SKM-1 treated with dmso at 0.1 percent for 144 hours (cell line): Measurements from ENCODE around the gene PABPC1L.

Experiments used
- DNase-seq: peaks from one replicate; lab custom pipeline; 2025; ENCODE audit not compliant: unreplicated experiment; lab: John Stamatoyannopoulos, UW

PABPC1L gene

DNA sequence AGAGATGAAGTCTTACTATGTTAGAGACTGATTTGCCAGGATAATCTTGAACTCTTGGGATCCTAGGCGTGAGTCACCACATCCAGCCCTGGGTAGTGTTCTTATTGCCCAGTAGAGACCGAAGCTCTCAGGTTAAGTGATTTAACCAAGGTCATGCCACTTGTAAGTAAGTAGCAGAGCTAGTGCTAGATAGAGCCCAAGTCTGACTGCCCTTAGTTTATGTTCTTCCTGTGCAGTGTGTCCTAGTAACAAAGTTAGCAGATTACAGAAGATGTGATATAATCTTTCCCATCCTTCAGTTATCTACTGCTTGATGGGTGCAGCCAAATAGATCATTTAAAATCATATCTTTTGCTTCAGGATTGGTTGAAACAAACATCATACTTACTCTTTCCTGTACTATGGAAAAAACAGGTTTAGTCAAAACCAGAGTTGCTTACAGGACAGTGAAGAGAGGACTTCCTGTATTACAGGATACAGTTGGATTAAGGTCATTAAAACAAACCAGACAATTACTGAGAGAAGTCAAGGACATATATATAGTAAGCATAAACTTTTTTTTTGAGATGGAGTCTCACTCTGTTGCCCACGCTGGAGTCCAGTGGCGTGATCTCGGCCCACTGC is 9.5 kb upstream of the PABPC1L start:
- no peak for DNase-seq

DNA sequence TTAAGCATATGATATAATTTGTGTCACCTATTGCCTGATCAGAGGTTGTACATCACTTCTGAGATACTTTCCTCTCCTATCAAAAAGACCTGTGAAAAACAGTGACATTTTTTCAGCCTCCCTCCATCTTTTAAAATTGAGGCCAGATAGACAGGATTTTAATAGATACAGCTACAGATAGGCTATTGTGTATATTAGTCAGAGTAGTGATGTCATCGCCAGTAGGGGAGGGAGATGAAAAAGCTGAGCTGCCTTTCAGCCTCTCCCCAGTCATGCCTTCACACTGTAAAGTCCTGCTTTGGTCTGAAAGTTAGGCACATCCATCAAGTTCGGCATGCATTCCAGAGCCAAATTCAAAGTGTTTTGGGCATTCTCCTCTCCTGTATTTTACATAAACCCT is 7.9 kb upstream of the PABPC1L start:
- no peak for DNase-seq

DNA sequence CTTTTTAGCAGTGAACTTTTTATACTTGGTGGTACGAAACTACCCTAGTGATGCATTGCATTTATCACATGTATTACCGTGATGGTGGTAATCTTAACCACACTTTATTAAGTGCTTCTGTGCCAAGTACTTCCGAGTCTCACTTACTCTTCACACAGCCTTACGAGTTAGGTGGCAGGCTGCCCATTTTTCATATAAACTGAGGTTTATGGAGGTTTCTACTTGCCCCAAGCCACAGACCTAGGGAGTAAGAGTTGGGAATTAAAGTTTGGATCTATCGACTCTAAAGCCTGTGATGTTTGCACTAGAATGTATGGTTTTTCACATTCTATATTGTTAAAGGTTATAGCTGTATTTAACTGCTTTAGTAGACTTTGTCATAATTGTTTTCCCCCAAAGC is 5.5 kb upstream of the PABPC1L start:
- DNase-seq = no peak

DNA sequence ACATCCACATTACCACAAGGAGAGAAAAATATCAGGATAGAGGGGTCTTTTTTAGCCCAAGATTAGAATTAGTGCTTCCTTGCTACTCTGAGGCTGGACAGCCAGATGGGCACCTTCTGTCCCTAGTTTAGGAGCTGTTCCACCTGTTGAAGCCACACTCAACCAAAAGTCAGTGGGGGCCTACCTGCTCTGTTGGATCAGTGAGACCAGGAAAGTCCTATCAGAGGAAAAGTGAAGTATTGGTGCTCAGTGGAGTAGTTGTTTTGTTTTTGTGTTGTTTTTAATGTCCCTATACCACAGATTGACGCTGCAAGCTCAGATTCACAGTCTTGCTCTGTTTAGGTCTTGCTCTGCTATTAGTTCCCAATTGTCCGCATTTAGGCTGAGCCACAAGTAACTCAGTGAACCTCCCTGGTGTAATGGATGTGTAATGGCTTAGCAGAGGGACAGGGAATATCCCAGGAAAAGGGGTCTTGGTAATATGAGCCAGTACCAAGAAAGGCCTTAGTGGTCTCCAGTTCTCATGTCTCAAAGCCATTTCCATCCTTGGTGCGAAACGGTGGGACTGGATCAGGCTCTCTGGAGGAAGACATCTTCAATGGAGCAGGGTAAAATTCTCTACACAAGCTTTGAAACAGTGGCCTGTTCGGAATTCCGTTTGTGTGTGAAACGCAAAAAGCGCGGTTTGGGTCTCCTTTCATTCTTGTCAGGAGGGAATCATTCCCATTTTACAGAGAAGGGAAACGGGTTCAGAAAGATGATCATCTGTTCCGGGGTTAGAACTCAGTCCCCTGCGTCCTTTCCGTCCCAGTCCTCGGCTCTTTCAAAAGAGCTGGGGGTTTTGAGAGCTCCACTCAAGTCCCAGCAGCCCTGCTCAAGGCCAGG is 631 bp upstream of the PABPC1L start:
- DNase-seq = no peak

DNA sequence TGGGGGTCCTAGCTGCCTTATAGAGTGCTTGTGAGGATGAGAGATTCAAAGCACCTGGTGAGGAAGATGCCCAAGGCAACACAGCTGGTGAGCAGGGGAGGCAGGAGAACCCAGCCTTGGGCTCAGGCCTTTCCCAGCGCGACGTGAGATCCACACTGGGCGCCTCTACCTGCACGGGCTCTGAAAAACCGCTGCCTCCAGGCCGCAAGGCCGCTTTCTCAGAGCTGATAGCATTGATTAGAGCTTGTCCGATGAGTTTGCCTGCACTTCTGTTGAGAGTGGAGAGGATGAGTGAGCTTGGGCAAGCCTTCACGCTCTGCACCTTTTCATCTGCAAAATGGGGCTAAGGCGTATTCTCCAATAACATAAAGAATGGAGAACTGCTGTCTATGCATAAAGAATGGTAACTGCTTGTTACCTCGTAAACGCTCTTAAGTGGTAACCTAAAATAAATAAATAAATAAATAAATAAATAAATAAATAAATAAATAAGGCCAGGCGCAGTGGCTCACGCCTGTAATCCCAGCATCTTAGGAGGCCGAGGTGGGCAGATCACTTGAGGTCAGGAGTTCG is 916 bp downstream of the PABPC1L start:
- DNase-seq = no peak

DNA sequence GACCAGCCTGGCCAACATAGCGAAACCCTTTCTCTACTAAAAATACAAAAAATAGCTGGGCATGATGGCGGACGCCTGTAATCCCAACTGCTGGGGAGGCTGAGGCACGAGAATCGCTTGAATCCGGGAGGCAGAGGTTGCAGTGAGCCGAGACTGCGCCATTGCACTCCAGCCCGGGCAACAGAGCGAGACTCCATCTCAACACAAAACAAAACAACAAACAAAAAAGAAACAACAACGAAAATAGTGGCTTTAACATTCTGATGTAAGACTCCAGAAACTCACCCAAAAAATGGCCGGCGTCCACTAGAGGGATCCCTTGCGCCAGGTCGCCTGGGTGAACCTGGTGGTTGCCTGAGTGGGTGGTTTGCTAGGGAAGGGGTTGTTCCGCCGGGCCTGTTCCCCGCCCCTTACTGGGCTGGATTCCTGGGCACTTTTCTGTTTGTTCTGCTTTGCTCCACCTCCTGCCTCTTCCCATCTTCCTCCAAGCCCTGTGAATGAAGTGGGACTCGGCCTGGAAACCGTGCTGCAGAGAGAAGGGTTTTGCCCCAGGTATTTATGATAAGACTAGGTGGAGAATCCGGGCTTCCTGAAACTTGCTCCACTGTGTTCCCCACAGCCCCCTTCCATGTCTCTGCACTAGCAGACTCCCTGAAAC is 1.5 kb downstream of the PABPC1L start:
- peak; percentile 8 for DNase-seq

DNA sequence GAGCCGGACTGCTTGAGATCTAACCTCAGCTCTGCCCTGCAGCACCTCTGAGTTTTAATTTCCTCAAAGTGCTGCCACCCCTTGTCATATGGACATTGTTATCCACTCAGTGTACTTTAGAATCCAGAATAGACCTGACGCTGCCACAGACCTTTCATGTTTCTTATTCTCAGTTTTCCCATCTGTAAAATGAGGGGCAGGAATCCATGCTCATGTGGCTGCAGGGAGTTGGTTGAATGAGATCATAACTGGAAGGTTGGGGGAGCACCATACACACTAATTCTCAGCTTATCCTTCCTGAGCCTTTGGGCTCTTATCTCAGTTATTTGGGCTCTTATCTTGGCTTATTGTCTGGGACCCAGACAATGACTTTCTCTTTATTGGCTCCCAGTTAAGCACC is 2.3 kb downstream of the PABPC1L start:
- no peak for DNase-seq

DNA sequence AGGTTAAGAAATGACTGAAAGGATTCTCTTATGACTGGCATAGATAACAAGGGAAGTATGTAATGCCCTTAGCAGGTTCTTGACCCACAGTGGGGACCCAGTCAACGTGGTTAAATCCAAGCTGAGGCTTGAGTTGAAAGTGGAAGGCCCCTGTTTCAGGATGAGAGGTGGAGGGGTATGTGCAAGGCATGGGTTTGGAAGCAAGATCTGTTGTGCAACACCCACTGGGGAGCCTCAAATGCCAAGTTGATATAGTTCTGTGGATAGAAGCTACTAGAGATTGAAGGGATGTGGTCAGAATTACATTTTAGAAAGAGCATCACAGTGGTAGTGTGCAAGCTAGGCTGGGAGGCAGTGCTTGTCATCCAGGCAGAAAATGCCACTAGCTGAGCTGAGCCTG is 5.1 kb downstream of the PABPC1L start:
- no peak for DNase-seq

DNA sequence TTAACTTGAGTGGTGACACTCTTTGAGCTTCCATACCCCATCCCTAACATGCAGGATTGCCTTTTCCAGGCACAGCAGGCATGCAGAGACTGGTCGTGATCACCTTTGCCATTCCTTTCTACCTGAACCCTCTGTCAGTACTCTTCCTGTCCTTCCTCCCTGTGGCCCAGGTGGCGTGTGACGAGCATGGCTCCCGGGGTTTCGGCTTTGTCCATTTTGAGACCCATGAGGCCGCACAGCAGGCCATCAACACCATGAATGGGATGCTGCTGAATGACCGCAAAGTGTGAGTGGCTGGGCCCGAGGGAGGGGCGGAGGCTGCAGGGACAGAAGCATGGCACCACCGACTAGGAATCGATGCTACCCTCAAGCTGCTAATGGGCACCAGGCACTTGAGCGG is 6.7 kb downstream of the PABPC1L start:
- DNase-seq = no peak

DNA sequence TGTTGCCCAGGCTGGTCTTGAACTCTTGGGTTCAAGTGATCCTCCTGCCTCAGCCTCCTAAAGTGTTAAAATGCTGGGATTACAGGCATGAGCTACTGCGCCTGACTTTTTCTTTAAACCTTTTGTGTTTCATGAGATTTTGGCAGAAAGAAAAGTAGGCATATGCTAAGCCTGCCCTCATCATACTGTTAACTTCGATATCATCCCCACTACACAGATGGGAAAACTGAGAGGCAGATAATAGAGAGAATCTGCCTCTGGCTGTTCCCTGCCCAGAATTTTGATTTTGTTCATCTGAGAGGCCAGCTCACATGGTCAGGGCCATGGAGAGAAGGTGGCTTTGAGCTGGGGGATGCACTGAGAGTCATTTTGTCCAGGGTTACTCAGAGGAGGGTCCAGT is 7.5 kb downstream of the PABPC1L start:
- DNase-seq = no peak

DNA sequence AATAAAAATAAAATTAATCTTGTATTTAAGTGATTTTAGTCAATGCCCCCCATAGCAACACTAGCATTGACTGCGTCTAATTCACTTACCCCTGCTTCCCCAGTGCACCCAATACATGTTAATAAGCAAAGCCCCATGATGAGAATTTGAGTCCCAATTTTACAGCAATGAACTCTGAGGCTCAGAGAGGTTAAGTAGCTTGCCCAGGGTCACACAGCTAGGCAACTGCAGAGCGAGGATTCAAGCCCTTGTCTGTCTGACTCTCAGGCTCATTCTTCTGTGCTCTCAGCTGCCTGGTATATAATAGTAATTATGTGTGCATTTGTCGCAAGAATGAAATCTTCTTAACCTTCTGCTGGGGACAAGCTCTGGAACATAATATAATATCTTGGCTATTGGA is 8.5 kb downstream of the PABPC1L start:
- DNase-seq = no peak

DNA sequence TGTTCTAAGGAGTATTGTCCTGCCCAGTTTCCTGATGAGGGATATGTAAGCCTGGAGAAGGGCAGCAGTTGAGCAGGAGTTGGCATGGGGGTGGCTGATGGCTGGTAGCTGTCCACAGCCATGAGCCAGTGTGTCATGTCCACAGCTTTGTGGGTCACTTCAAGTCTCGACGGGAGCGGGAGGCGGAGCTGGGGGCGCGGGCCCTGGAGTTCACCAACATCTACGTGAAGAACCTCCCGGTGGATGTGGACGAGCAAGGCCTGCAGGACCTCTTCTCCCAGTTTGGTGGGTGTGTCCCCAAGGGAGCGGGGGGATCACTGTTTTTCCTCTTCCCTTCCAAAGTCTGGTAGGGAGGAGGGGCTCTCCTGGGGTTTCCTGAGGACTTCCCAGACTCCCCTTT is 8.9 kb downstream of the PABPC1L start:
- DNase-seq = no peak

DNA sequence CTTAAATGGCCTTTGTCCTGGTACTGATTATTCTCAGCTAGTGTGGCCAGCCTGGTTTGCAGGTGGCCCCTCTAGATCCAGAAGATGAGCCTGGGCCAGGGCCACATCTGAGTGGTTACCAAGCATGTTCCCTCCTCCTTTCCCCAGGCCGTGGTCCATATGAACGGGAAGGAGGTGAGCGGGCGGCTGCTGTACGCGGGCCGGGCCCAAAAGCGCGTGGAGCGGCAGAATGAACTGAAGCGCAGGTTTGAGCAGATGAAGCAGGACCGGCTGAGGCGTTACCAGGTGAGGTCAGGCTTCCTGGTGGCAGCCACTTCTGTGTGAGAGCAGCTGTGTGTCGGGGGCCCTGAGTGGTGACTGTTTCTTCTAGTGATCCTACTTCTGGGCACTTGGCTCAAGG is 11.6 kb downstream of the PABPC1L start:
- no peak for DNase-seq

DNA sequence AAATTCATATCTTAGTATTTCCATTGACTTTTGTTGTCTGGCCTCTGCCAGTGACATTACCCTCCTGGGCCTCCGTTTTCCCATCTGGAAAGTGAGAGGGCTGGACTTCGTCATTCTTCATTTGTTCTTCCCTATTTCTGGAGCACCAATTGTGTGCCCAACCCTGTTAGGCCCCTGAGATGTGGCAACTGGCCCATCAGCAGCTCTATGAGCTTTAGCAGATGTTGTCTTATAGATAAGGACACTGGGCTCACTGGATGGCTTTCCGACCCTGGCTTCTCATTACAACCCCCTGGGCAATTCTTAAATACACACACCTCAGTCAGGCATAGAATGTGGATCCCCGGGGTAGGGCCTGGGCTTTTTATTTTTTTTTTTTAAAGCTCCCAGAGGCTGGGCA is 14.7 kb downstream of the PABPC1L start:
- no peak for DNase-seq

DNA sequence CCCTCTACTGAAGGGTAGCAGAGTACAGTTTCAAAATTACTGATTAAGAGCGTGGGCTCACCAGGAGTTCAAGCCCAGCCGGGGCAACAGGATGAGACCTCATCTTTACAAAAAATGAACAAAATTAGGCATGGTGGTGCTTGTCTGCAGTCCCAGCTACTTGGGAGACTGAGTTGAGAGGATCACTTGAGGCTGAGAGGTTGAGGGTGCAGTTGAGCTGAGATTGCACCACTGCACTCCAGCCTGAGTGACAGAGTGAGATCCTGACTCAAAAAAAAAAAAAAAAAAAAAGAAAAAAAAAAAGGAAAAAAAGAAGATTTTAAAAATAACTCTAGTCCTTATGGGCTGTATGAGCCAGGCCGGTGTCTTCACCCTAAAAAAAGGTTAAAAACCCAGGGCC is 18.7 kb downstream of the PABPC1L start:
- no peak for DNase-seq

DNA sequence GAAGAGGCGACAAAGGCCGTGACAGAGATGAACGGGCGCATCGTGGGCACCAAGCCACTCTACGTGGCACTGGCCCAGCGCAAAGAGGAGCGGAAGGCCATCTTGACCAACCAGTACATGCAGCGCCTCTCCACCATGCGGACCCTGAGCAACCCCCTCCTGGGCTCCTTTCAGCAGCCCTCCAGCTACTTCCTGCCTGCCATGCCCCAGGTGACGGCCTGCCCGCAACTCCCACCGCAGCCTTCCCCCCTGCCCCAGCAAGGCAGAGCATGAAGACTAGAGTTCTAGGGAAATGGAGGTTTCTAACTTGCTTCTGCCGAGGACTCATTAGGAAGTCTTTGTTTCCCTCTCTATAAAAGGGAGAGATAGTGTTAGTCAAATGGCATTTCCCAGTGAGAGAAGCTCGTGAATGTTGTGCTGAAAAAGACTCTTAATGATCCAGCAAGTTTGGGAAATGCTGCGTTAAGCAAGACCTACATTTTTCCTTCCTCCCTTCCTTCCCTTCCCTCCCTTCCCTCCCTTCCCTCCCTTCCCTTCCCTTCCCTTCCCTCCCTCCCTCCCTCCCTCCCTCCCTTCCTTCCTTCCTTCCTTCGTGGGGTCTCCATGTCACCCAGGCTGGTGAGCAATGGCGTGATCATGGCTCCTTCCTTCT is 20.8 kb downstream of the PABPC1L start:
- DNase-seq = no peak

DNA sequence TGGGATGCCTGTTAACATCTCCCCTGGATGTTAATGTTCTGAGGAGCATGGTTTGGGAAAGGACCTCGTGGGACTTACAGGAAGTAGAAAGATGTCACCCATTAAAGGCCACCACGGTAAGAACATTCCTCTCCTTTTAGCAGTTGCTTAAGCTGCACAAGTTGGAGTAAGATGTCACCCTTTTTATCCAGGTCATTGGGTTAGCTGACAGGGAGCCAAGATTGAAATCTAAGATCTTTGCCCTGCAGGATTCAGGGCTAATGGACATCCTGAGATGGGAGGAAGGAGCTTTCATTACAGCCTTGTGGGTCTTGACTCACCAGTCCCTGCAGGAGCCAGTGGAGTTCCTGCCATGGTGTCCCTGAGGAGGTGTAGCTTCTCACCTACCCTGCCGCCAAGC is 22.1 kb downstream of the PABPC1L start:
- no peak for DNase-seq

DNA sequence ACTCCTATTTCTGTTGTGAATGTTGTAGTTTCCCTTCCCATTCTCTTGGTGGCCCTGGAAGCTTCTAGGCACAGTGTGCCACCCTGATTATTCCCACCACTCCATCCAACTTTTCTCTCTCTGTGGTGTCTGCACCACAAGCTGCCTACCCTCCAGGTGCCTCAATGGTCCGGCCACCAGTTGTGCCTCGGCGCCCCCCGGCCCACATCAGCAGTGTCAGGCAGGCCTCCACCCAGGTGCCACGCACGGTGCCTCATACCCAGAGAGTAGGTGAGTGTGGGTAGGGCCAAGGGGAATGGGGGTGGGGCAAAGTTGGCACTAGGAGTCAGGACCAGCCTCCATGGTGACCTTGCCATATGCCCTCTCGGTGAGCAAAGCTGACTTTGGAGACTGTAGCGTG is 23.1 kb downstream of the PABPC1L start:
- no peak for DNase-seq

DNA sequence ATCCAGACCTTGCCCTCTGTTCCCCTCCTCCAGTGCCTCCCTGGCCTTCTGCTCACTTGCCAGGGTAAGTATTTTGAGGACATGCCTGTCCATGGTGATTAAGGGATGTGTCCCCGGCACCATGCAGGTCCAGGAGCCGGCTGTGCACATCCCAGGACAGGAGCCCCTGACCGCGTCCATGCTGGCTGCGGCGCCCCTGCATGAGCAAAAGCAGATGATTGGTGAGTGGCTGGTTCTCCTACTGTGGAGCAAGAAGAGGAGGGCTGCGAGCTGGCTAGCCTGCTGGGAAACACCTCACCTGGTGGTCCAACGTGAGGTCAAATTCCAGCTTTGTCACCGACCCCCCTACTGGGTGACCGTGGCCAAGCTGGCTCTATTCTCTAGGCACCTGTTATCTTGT is 26.6 kb downstream of the PABPC1L start:
- no peak for DNase-seq

DNA sequence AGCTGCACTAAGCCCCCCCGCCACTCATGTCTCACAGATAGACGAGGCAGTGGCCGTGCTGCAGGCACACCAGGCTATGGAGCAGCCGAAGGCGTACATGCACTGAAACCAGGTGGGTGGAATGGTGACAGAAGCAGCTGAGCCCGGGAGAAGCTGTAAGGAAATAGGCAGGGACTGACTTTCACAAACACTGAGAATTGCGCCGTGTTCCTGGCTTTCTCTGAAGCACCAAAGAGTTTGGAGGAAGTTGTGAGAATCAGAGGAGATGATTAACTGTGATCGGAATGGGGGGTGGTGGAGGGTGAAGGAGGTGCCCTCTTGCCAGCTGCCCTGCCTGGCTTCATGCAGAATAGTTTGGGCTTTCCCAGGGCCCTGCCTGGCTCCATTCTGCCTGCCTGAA is 28.8 kb downstream of the PABPC1L start:
- no peak for DNase-seq

DNA sequence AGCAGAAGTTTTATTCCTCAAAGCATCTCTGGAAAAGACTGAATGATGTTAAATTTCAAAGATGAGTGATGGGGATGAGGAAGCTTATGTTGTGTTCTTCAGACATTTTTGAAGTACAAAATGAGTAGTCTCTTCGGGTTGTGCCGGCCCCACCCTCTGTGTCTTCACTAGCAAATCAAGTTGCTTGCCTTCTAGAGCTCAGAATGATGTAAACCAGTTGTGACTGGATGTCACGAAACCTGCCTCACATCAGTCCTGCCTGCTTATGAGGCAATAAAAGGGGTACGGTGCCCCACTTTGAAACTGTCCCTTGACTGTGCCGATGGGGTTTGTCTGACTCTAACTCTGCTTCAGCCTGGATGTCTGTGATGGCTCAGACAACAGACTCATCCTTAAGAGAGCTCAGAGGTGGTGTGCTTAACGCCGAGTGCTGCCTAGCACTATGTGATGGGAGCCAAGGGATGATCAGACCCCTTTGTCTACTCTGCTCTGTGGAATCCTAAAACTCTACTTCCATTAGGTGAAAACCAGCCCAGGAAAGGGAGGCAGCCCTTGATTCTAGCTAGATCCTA is 31.3 kb downstream of the PABPC1L start:
- no peak for DNase-seq
